Amniotic stem cell (primary cell): ENCODE data around the gene IFT81.
"Not testable (repeated sequence)": the region's sequence is repeated elsewhere in the genome, so short reads cannot be mapped to it uniquely, and the experiment has no call there.

Experiments
- DNase-seq: peaks from one replicate; lab custom pipeline; 2025; lab: John Stamatoyannopoulos, UW

The IFT81 gene

GRCh38 chr12:110205931-110206330 is 81.8 kb downstream of the IFT81 start:
- DNase-seq, result no peak

- DNase-seq, result peak; percentile 71
These were observed 87.7 kb downstream of the IFT81 start for GRCh38 chr12:110211639-110212536.

- DNase-seq, result no peak
These were observed 94.0 kb downstream of the IFT81 start for GRCh38 chr12:110217996-110218674.

GRCh38 chr12:110222027-110222426 is 97.9 kb downstream of the IFT81 start:
- no peak for DNase-seq

GRCh38 chr12:110222433-110222832 is 98.3 kb downstream of the IFT81 start:
- DNase-seq, result no peak

- peak; percentile 20 for DNase-seq
These were observed 99.7 kb downstream of the IFT81 start for GRCh38 chr12:110223777-110224378.

GRCh38 chr12:110224379-110225304 is 100.5 kb downstream of the IFT81 start:
- DNase-seq, result peak; percentile 55

- DNase-seq, result no peak
These were observed 103.0 kb downstream of the IFT81 start for GRCh38 chr12:110227138-110227537.

- not testable (repeated sequence) for DNase-seq
These were observed 104.2 kb downstream of the IFT81 start for GRCh38 chr12:110228348-110228747.

GRCh38 chr12:110228756-110229155 is 104.6 kb downstream of the IFT81 start:
- DNase-seq, result no peak

- DNase-seq, result no peak
These were observed 105.3 kb downstream of the IFT81 start for GRCh38 chr12:110229409-110229808.

GRCh38 chr12:110230655-110231054 is 106.5 kb downstream of the IFT81 start:
- no peak for DNase-seq

GRCh38 chr12:110233212-110233903 is 109.2 kb downstream of the IFT81 start:
- DNase-seq, result no peak

- DNase-seq, result no peak
These were observed 110.2 kb downstream of the IFT81 start for GRCh38 chr12:110234331-110234751.

- no peak for DNase-seq
These were observed 110.6 kb downstream of the IFT81 start for GRCh38 chr12:110234755-110235154.

GRCh38 chr12:110235383-110235782 is 111.2 kb downstream of the IFT81 start:
- no peak for DNase-seq

- no peak for DNase-seq
These were observed 119.1 kb downstream of the IFT81 start for GRCh38 chr12:110243227-110243626.

GRCh38 chr12:110244372-110244771 is 120.2 kb downstream of the IFT81 start:
- no peak for DNase-seq

GRCh38 chr12:110244829-110245228 is 120.7 kb downstream of the IFT81 start:
- no peak for DNase-seq

GRCh38 chr12:110245369-110245772 is 121.2 kb downstream of the IFT81 start:
- DNase-seq, result no peak
